ENCODE data around the gene MXD3. TPM values are rescaled to one million over a fixed set of nuclear protein-coding genes. Genes with fewer than 3 reads are reported as not detected.

MXD3 gene
- polyA plus RNA-seq, 2 of the 4 experiments (the other 2 are of a cell fraction): 5.3 to 16.9 TPM

GRCh38 chr5:177356746-177357145 lies 45.0 kb upstream of the MXD3 start:
- WGBS (ENCODE audit: missing lambda C conversion rate): 68% methylated on average over 3 of the region's 3 CpGs
- CTCF ChIA-PET: interaction anchor here (0.7 to 3.5 kb wide), 4 partner anchors 13 to 91 kb away, joined by 3 to 27 read pairs (median 3); no protein-coding TSS in a partner anchor

DNA sequence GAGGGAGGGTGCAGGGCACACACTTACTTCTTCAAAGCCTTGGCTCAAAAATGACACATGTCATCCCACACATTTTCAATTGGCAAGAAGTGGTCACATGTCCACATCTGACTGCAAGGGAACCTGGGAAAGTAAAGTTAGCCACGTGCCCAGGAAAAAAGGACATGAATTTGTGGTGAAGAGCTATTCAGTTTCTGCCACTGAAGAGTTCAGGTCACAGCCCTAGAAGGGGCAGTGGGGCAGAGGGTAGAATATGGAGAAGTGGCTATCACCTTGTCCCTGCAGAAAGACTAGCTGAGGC lies 44.1 kb upstream of the MXD3 start:
- POLR2A ChIA-PET: no interaction called here

More at GRCh38 chr5:177356746-177357145, 45.0 kb upstream of the MXD3 start:
- no peak overlapping the region for H3K27ac ChIP-seq
- no peak for TF ChIP-seq MAX (IDR thresholded peaks at IDR 0.05)
- H3K4me1 ChIP-seq: peaks cover 10% of the 10 kb centered on the region; the same call in 2 of the 3 replicates
- H3K9me3 ChIP-seq: peaks cover 4% of the 10 kb centered on the region; the same call in 1 of the 3 replicates
- POLR2A ChIA-PET: no interaction called here
- DNase-seq (ENCODE audit: low read depth in 1 of 2, low spot score in 1 of 2): no peak
- H3K4me2 ChIP-seq: no peak overlapping the region
- no peak for ATAC-seq
- no peak for FAIRE-seq
- no peak overlapping the region for H3K4me3 ChIP-seq

GRCh38 chr5:177355162-177355867 lies 43.6 kb upstream of the MXD3 start:
- TF ChIP-seq, protein P1, sequence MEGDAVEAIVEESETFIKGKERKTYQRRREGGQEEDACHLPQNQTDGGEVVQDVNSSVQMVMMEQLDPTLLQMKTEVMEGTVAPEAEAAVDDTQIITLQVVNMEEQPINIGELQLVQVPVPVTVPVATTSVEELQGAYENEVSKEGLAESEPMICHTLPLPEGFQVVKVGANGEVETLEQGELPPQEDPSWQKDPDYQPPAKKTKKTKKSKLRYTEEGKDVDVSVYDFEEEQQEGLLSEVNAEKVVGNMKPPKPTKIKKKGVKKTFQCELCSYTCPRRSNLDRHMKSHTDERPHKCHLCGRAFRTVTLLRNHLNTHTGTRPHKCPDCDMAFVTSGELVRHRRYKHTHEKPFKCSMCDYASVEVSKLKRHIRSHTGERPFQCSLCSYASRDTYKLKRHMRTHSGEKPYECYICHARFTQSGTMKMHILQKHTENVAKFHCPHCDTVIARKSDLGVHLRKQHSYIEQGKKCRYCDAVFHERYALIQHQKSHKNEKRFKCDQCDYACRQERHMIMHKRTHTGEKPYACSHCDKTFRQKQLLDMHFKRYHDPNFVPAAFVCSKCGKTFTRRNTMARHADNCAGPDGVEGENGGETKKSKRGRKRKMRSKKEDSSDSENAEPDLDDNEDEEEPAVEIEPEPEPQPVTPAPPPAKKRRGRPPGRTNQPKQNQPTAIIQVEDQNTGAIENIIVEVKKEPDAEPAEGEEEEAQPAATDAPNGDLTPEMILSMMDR (IDR thresholded peaks at IDR 0.05): no peak
- TF ChIP-seq PBX3 (IDR thresholded peaks at IDR 0.05): no peak
- 0 out of 2 replicates have a peak, but pooled peaks have one; percentile 52 for TF ChIP-seq CHD4 (IDR thresholded peaks at IDR 0.05; ENCODE audit: borderline replicate concordance)
- no peak for TF ChIP-seq RFX5 (IDR thresholded peaks at IDR 0.05)
- no peak for TF ChIP-seq GATA3 (IDR thresholded peaks at IDR 0.05; ENCODE audit: borderline replicate concordance)
- TF ChIP-seq BHLHE40 (IDR thresholded peaks at IDR 0.05; ENCODE audit: low read depth, low read length): no peak
- DNase-seq (ENCODE audit: low read depth in 1 of 2, low spot score in 1 of 2): no peak
- no peak overlapping the region for H3K27ac ChIP-seq
- 85% methylated on average over 1 of the region's 1 CpG for WGBS (ENCODE audit: missing lambda C conversion rate)
- H3K4me2 ChIP-seq: no peak overlapping the region
- ChIA-PET POLR2A (no interaction called here), CTCF (interaction anchor here (0.9 to 4.3 kb wide), 5 partner anchors 11 to 48 kb away, joined by 3 to 28 read pairs (median 4); no protein-coding TSS in a partner anchor)
- peaks cover 4% of the 10 kb centered on the region; the same call in 1 of the 3 replicates for H3K9me3 ChIP-seq
- no peak for ATAC-seq
- no peak for FAIRE-seq
- peaks cover 14% of the 10 kb centered on the region for H3K4me1 ChIP-seq
- no peak overlapping the region for H3K4me3 ChIP-seq

More for the DNA sequence above, 44.1 kb upstream of the MXD3 start:
- peaks cover 10% of the 10 kb centered on the region; the same call in 2 of the 3 replicates for H3K4me1 ChIP-seq
- no peak for FAIRE-seq
- H3K9me3 ChIP-seq: peaks cover 4% of the 10 kb centered on the region; the same call in 1 of the 3 replicates
- DNase-seq (ENCODE audit: low read depth in 1 of 2, low spot score in 1 of 2): no peak
- H3K4me3 ChIP-seq: no peak overlapping the region
- WGBS (ENCODE audit: missing lambda C conversion rate): 0% methylated on average over 1 of the region's 1 CpG
- no peak overlapping the region for H3K27ac ChIP-seq
- no peak overlapping the region for H3K4me2 ChIP-seq
- no peak for ATAC-seq
- CTCF ChIA-PET: interaction anchor here (0.7 to 4.3 kb wide), 6 partner anchors 11 to 48 kb away, joined by 3 to 28 read pairs (median 4); no protein-coding TSS in a partner anchor
- TF ChIP-seq ZFP36 (IDR thresholded peaks at IDR 0.05; ENCODE audit: borderline replicate concordance, partially characterized antibody) (no peak), TP53 (CRISPR knock-in tag; IDR thresholded peaks at IDR 0.05) (no peak), ELK1 (IDR thresholded peaks at IDR 0.05; ENCODE audit: low read depth, low read length) (no peak)
- TF ChIP-seq, protein P2, sequence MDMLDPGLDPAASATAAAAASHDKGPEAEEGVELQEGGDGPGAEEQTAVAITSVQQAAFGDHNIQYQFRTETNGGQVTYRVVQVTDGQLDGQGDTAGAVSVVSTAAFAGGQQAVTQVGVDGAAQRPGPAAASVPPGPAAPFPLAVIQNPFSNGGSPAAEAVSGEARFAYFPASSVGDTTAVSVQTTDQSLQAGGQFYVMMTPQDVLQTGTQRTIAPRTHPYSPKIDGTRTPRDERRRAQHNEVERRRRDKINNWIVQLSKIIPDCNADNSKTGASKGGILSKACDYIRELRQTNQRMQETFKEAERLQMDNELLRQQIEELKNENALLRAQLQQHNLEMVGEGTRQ (IDR thresholded peaks at IDR 0.05): peak; percentile 82

DNA sequence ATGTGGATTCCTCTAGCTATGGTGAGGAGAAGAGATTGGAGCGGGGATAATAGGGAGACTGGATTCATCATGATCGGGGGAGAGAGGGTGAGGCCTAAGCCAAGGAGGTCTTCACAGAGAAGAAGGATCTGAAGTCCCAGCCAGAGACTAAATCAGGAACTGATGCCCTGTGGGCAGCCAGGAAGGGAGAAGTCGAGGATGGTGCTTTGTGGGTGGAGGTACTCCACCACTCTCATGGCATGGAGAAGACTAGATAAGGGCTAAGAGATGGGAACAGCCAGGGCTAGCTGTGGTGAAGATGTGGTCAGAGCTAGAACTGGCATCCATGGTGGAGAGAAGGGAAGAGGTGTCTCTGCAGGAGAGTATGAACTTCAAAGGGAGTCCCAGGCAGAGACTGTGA lies 43.0 kb upstream of the MXD3 start:
- H3K4me3 ChIP-seq: no peak overlapping the region
- CTCF ChIA-PET: interaction anchor here (1.3 to 4.3 kb wide), 5 partner anchors 15 to 49 kb away, joined by 3 to 28 read pairs (median 4); no protein-coding TSS in a partner anchor
- peaks cover 4% of the 10 kb centered on the region; the same call in 1 of the 3 replicates for H3K9me3 ChIP-seq
- no peak for ATAC-seq
- peak overlapping the region; percentile 27; the same call in 2 of the 3 replicates for H3K4me2 ChIP-seq
- peaks cover 20% of the 10 kb centered on the region for H3K4me1 ChIP-seq
- TF ChIP-seq POLR2AphosphoS2 (conservative IDR thresholded peaks at IDR 0.05; ENCODE audit: low read length): no peak
- no peak for TF ChIP-seq CBX2 (IDR thresholded peaks at IDR 0.05; ENCODE audit: borderline replicate concordance, low read depth)
- peak overlapping the region in 1 of 2 experiments; percentile 15; a peak in 1 of 6 replicates for H3K27ac ChIP-seq
- no peak for DNase-seq (ENCODE audit: low read depth in 1 of 2, low spot score in 1 of 2)
- POLR2A ChIA-PET: no interaction called here
- no peak for FAIRE-seq
- WGBS (ENCODE audit: missing lambda C conversion rate): 72% methylated on average over 3 of the region's 3 CpGs

All from A549 (cell line).